ENCODE results near the gene NTNG1. TPM values are rescaled to one million over a fixed set of nuclear protein-coding genes. Genes with fewer than 3 reads are reported as not detected.

NTNG1 gene
- total RNA-seq, 1 donor from 2014 or later, result 0.83 TPM

- Mint-ChIP-seq H3K4me3 (no peak overlapping the region), H3K27me3 (ENCODE audit: low read depth) (no peaks in the 10 kb centered on the region), H3K9me3 (no peaks in the 10 kb centered on the region), H3K4me1 (peaks cover 16% of the 10 kb centered on the region), H3K36me3 (no peaks in the 10 kb centered on the region), H3K27ac (no peak overlapping the region)
- TF ChIP-seq CTCF (IDR thresholded peaks at IDR 0.05; ENCODE audit: unreplicated experiment), result no peak
- DNase-seq (ENCODE audit: low spot score in 2 of 2, unreplicated experiment in 2 of 2), result no peak
Observed at GRCh38 chr1:107344268-107344760, 203.5 kb downstream of the NTNG1 start.

- Mint-ChIP-seq H3K9me3 (no peaks in the 10 kb centered on the region), H3K4me3 (no peak overlapping the region), H3K4me1 (peaks cover 16% of the 10 kb centered on the region), H3K27ac (no peak overlapping the region), H3K36me3 (no peaks in the 10 kb centered on the region), H3K27me3 (ENCODE audit: low read depth) (no peaks in the 10 kb centered on the region)
- DNase-seq (ENCODE audit: low spot score in 2 of 2, unreplicated experiment in 2 of 2), result no peak
- no peak for TF ChIP-seq CTCF (IDR thresholded peaks at IDR 0.05; ENCODE audit: unreplicated experiment)
Observed at GRCh38 chr1:107344836-107345235, 204.0 kb downstream of the NTNG1 start.

GRCh38 chr1:107352850-107353249 is 212.0 kb downstream of the NTNG1 start:
- Mint-ChIP-seq H3K4me3 (no peak overlapping the region), H3K36me3 (no peaks in the 10 kb centered on the region), H3K27ac (no peak overlapping the region), H3K4me1 (no peaks in the 10 kb centered on the region), H3K9me3 (peaks cover 8% of the 10 kb centered on the region), H3K27me3 (ENCODE audit: low read depth) (no peaks in the 10 kb centered on the region)
- TF ChIP-seq CTCF (IDR thresholded peaks at IDR 0.05; ENCODE audit: unreplicated experiment), result no peak
- no peak for DNase-seq (ENCODE audit: low spot score in 2 of 2, unreplicated experiment in 2 of 2)

GRCh38 chr1:107357376-107357775 is 216.5 kb downstream of the NTNG1 start:
- Mint-ChIP-seq H3K36me3 (no peaks in the 10 kb centered on the region), H3K4me1 (peaks cover 13% of the 10 kb centered on the region), H3K4me3 (no peak overlapping the region), H3K27ac (no peak overlapping the region), H3K27me3 (ENCODE audit: low read depth) (no peaks in the 10 kb centered on the region), H3K9me3 (peaks cover 8% of the 10 kb centered on the region)
- TF ChIP-seq CTCF (IDR thresholded peaks at IDR 0.05; ENCODE audit: unreplicated experiment), result no peak
- no peak for DNase-seq (ENCODE audit: low spot score in 2 of 2, unreplicated experiment in 2 of 2)

- no peak for TF ChIP-seq CTCF (IDR thresholded peaks at IDR 0.05; ENCODE audit: unreplicated experiment)
- Mint-ChIP-seq H3K4me3 (no peak overlapping the region), H3K27me3 (ENCODE audit: low read depth) (no peaks in the 10 kb centered on the region), H3K36me3 (no peaks in the 10 kb centered on the region), H3K4me1 (peaks cover 13% of the 10 kb centered on the region), H3K9me3 (no peaks in the 10 kb centered on the region), H3K27ac (no peak overlapping the region)
- DNase-seq (ENCODE audit: low spot score in 2 of 2, unreplicated experiment in 2 of 2), result no peak
Observed at GRCh38 chr1:107358619-107359327, 217.9 kb downstream of the NTNG1 start.
